ENCODE data around the gene KCTD1.

KCTD1 gene

DNA sequence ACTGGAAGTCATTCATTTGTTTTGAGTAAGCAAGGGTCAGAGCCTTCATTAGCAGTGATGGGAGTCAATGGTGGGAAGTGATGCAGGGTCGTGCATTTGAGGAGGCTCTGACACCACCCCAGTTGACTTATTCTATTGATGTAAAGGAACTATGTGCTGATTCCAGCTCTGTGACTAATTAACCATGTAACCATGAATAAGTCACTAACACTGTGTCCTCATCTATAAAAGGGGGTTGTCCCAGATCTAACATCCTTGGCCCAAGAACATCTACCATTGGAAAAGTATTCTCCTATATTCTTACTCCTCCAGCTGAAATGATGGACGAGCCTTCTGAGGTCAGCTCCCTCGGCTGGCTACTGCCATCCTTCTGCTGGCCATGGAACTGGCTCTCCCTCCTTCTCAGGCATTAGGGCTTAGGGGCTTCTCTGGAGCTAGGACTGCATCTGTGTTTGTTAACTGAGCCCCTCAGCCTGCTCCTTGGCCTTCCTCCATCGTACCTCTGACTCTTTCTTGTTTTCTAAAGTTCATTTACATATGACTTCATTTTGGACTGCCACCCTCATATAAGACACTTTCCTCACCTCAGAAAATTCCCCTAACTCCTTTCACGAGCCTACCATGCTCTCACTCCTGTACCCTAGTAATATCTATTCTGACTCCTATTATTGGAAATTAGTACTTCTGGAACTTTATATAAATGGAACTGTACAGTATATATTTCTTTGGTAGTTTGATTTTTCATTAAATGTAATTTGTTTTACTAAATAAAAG is 115.5 kb downstream of the KCTD1 start:
- Histone ChIP-seq H3K36me3 (replicated peaks in 1 of 2; ENCODE audit: control insufficient read depth in 2 of 2, insufficient read depth in 2 of 2, low read length in 2 of 2) (no peaks in the 10 kb centered on the region), H4K8ac (ENCODE audit: low read depth, low read length) (no peak overlapping the region), H3K4me1 (ENCODE audit: control insufficient read depth in 2 of 2, insufficient read depth in 1 of 2, low read depth in 1 of 2, low read length in 2 of 2) (peaks cover 0 to 3% of the 10 kb centered on the region in 2 donors), H3K4me2 (ENCODE audit: insufficient read depth, low read length, poor library complexity, severe bottlenecking) (no peak overlapping the region), H2AFZ (ENCODE audit: low read length) (no peak overlapping the region), H3K18ac (ENCODE audit: low read length) (no peak overlapping the region), H3K79me1 (ENCODE audit: low read depth, low read length) (no peaks in the 10 kb centered on the region), H2BK15ac (ENCODE audit: low read length) (no peak overlapping the region), H3K4me3 (ENCODE audit: low read length in 2 of 2) (no peak overlapping the region), H2BK120ac (ENCODE audit: low read depth, low read length) (no peak overlapping the region), H2BK12ac (ENCODE audit: low read length) (no peak overlapping the region), H2AK5ac (ENCODE audit: low read depth, low read length) (no peak overlapping the region), H3K9ac (ENCODE audit: low read depth, low read length, poor library complexity) (no peak overlapping the region), H3K23ac (ENCODE audit: low read depth, low read length, poor library complexity) (no peak overlapping the region), H3K27me3 (ENCODE audit: control insufficient read depth in 3 of 3, insufficient read depth in 3 of 3, low read depth in 1 of 3, low read length in 3 of 3) (peaks cover 0 to 15% (median 0%) of the 10 kb centered on the region in 3 experiments), H2BK5ac (ENCODE audit: low read length) (no peak overlapping the region), H3K4ac (ENCODE audit: low read length) (no peak overlapping the region), H3K14ac (ENCODE audit: low read length) (no peak overlapping the region), H3K27ac (replicated peaks; ENCODE audit: low read length) (no peak overlapping the region), H3K9me3 (replicated peaks in 1 of 2; ENCODE audit: control insufficient read depth in 2 of 2, insufficient read depth in 1 of 2, low read depth in 1 of 2, low read length in 2 of 2) (no peaks in the 10 kb centered on the region), H4K91ac (ENCODE audit: low read depth, low read length, poor library complexity) (no peak overlapping the region)
- WGBS, 2 donors (ENCODE audit: extremely low coverage in 2 of 2, insufficient read length in 2 of 2, insufficient replicate concordance in 1 of 2): no CpG with 5 or more reads among the region's 5 CpGs
- no peak for DNase-seq (ENCODE audit: low spot score)

DNA sequence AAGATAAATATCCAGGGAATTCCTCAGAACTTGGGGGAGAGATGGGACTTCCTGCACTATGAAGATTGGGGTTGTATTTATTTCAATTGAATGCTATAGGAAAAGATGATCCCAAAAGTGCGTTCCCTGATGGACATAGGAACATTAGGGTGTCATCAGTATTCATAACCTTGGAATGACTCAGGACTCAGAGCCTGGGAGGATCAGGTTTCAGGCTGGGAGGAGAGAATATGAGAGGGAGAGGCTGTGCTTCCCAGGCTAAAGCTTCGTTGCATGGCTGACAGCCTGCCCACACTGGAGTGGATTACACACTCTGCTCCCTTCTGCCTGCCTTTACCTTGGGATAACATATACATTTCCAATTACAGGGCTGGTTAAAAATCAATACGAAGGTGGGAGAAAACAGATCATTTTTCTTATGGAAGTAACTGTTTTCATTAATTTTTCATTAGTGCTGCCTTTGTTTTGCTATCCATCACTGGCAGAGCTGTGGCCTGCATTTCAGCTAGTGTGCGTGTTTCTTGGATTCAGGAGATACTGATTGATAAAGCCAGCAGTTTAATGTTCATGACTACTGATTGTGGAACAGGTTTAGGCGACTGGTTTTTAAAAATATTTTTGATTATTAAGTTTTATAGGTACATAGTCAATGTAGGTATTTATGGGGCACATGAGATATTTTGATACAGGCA is 118.7 kb downstream of the KCTD1 start:
- Histone ChIP-seq H4K8ac (ENCODE audit: low read depth, low read length) (no peak overlapping the region), H3K4me1 (ENCODE audit: control insufficient read depth in 2 of 2, insufficient read depth in 1 of 2, low read depth in 1 of 2, low read length in 2 of 2) (no peaks in the 10 kb centered on the region), H3K36me3 (replicated peaks in 1 of 2; ENCODE audit: control insufficient read depth in 2 of 2, insufficient read depth in 2 of 2, low read length in 2 of 2) (no peaks in the 10 kb centered on the region), H3K4me3 (ENCODE audit: low read length in 2 of 2) (no peak overlapping the region), H3K79me1 (ENCODE audit: low read depth, low read length) (no peaks in the 10 kb centered on the region), H4K91ac (ENCODE audit: low read depth, low read length, poor library complexity) (no peak overlapping the region), H3K4me2 (ENCODE audit: insufficient read depth, low read length, poor library complexity, severe bottlenecking) (no peak overlapping the region), H3K23ac (ENCODE audit: low read depth, low read length, poor library complexity) (no peak overlapping the region), H2BK5ac (ENCODE audit: low read length) (no peak overlapping the region), H3K4ac (ENCODE audit: low read length) (no peak overlapping the region), H3K18ac (ENCODE audit: low read length) (no peak overlapping the region), H3K9ac (ENCODE audit: low read depth, low read length, poor library complexity) (no peak overlapping the region), H2AFZ (ENCODE audit: low read length) (peak overlapping the region; percentile 74), H3K9me3 (replicated peaks in 1 of 2; ENCODE audit: control insufficient read depth in 2 of 2, insufficient read depth in 1 of 2, low read depth in 1 of 2, low read length in 2 of 2) (no peaks in the 10 kb centered on the region), H2BK12ac (ENCODE audit: low read length) (no peak overlapping the region), H3K14ac (ENCODE audit: low read length) (no peak overlapping the region), H2BK15ac (ENCODE audit: low read length) (no peak overlapping the region), H2AK5ac (ENCODE audit: low read depth, low read length) (no peak overlapping the region), H2BK120ac (ENCODE audit: low read depth, low read length) (no peak overlapping the region), H3K27me3 (ENCODE audit: control insufficient read depth in 3 of 3, insufficient read depth in 3 of 3, low read depth in 1 of 3, low read length in 3 of 3) (peaks cover 0 to 5% (median 0%) of the 10 kb centered on the region in 3 experiments), H3K27ac (replicated peaks; ENCODE audit: low read length) (no peak overlapping the region)
- DNase-seq (ENCODE audit: low spot score): no peak
- no CpG with 5 or more reads among the region's 5 CpGs for WGBS, 2 donors (ENCODE audit: extremely low coverage in 2 of 2, insufficient read length in 2 of 2, insufficient replicate concordance in 1 of 2)

DNA sequence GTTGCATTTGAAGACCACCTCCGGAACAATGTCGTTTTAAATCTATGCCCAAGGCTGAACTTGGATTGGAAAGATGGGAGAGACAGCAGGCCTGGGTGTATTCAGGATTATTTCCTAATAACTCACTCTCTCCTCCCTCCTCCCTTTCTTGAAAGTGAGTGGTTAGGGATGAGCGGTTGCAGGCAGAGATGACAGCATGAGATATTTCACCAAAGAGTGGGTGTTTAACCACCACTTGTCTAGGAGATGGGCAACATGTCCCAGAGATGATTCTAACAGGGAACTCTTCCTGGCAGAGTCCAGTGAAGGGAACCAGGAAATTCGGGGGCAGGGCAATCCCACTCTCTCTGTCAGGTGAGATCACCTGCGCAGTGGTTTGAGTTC is 123.2 kb downstream of the KCTD1 start:
- WGBS, 2 donors (ENCODE audit: extremely low coverage in 2 of 2, insufficient read length in 2 of 2, insufficient replicate concordance in 1 of 2): no CpG with 5 or more reads among the region's 5 CpGs
- Histone ChIP-seq H3K36me3 (replicated peaks in 1 of 2; ENCODE audit: control insufficient read depth in 2 of 2, insufficient read depth in 2 of 2, low read length in 2 of 2) (no peaks in the 10 kb centered on the region), H3K4me3 (ENCODE audit: low read length in 2 of 2) (no peak overlapping the region), H3K4me1 (ENCODE audit: control insufficient read depth in 2 of 2, insufficient read depth in 1 of 2, low read depth in 1 of 2, low read length in 2 of 2) (peaks cover 6 to 9% of the 10 kb centered on the region in 2 donors), H3K18ac (ENCODE audit: low read length) (no peak overlapping the region), H3K4me2 (ENCODE audit: insufficient read depth, low read length, poor library complexity, severe bottlenecking) (no peak overlapping the region), H2BK12ac (ENCODE audit: low read length) (no peak overlapping the region), H2BK15ac (ENCODE audit: low read length) (no peak overlapping the region), H3K27me3 (ENCODE audit: control insufficient read depth in 3 of 3, insufficient read depth in 3 of 3, low read depth in 1 of 3, low read length in 3 of 3) (peaks cover 0 to 18% (median 0%) of the 10 kb centered on the region in 3 experiments), H2BK5ac (ENCODE audit: low read length) (no peak overlapping the region), H3K27ac (replicated peaks; ENCODE audit: low read length) (no peak overlapping the region), H3K9me3 (replicated peaks in 1 of 2; ENCODE audit: control insufficient read depth in 2 of 2, insufficient read depth in 1 of 2, low read depth in 1 of 2, low read length in 2 of 2) (no peaks in the 10 kb centered on the region), H2AFZ (ENCODE audit: low read length) (no peak overlapping the region), H2AK5ac (ENCODE audit: low read depth, low read length) (no peak overlapping the region), H3K9ac (ENCODE audit: low read depth, low read length, poor library complexity) (no peak overlapping the region), H3K79me1 (ENCODE audit: low read depth, low read length) (no peaks in the 10 kb centered on the region), H3K23ac (ENCODE audit: low read depth, low read length, poor library complexity) (no peak overlapping the region), H4K91ac (ENCODE audit: low read depth, low read length, poor library complexity) (no peak overlapping the region), H3K4ac (ENCODE audit: low read length) (no peak overlapping the region), H4K8ac (ENCODE audit: low read depth, low read length) (no peak overlapping the region), H3K14ac (ENCODE audit: low read length) (no peak overlapping the region), H2BK120ac (ENCODE audit: low read depth, low read length) (no peak overlapping the region)
- no peak for DNase-seq (ENCODE audit: low spot score)

DNA sequence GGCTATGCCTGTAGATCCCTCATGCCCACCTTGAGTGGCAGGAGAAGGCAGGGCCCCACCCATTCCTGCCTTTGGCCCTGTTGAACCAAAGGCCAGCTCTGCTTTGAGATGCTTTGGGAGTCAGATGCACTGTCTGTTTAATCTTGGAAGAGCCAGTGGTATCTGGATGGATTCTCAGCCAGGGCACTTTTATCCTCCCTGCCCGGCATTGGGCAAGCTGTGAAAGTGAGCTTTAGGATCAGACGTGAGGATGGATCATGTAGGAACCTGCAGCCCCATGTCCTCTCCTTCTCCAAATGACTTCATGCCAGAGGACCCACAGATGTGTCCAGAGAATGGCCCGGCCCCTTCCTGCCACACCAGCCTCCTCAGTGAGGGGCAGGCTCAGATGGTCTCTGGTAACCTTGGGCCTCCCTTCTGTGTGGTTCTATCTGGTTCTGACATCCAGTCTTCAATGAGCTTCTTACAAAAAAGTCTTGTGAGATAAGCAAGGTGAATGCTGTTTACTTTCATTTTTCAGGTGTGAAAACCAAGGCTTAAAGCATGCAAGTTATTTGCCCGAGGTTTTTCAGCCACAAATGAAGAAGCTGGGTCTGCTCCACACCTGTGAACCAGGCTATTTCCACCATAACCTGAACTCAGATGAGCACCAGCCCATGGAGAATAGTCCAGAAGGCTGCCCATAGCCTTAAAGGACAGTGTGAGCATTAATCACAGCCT is 123.8 kb downstream of the KCTD1 start:
- Histone ChIP-seq H3K4ac (ENCODE audit: low read length) (no peak overlapping the region), H3K36me3 (replicated peaks in 1 of 2; ENCODE audit: control insufficient read depth in 2 of 2, insufficient read depth in 2 of 2, low read length in 2 of 2) (no peaks in the 10 kb centered on the region), H2BK12ac (ENCODE audit: low read length) (no peak overlapping the region), H3K9ac (ENCODE audit: low read depth, low read length, poor library complexity) (no peak overlapping the region), H2AFZ (ENCODE audit: low read length) (no peak overlapping the region), H3K4me2 (ENCODE audit: insufficient read depth, low read length, poor library complexity, severe bottlenecking) (no peak overlapping the region), H4K8ac (ENCODE audit: low read depth, low read length) (no peak overlapping the region), H3K27me3 (ENCODE audit: control insufficient read depth in 3 of 3, insufficient read depth in 3 of 3, low read depth in 1 of 3, low read length in 3 of 3) (peaks cover 0 to 18% (median 0%) of the 10 kb centered on the region in 3 experiments), H3K27ac (replicated peaks; ENCODE audit: low read length) (no peak overlapping the region), H4K91ac (ENCODE audit: low read depth, low read length, poor library complexity) (no peak overlapping the region), H3K4me3 (ENCODE audit: low read length in 2 of 2) (peak overlapping the region in 1 of 2 donors; percentile 9), H2BK15ac (ENCODE audit: low read length) (no peak overlapping the region), H3K79me1 (ENCODE audit: low read depth, low read length) (no peaks in the 10 kb centered on the region), H2BK120ac (ENCODE audit: low read depth, low read length) (no peak overlapping the region), H2BK5ac (ENCODE audit: low read length) (no peak overlapping the region), H2AK5ac (ENCODE audit: low read depth, low read length) (no peak overlapping the region), H3K18ac (ENCODE audit: low read length) (peak overlapping the region; percentile 11), H3K9me3 (replicated peaks in 1 of 2; ENCODE audit: control insufficient read depth in 2 of 2, insufficient read depth in 1 of 2, low read depth in 1 of 2, low read length in 2 of 2) (no peaks in the 10 kb centered on the region), H3K23ac (ENCODE audit: low read depth, low read length, poor library complexity) (no peak overlapping the region), H3K4me1 (ENCODE audit: control insufficient read depth in 2 of 2, insufficient read depth in 1 of 2, low read depth in 1 of 2, low read length in 2 of 2) (peaks cover 6 to 9% of the 10 kb centered on the region in 2 donors), H3K14ac (ENCODE audit: low read length) (no peak overlapping the region)
- no CpG with 5 or more reads among the region's 4 CpGs for WGBS, 2 donors (ENCODE audit: extremely low coverage in 2 of 2, insufficient read length in 2 of 2, insufficient replicate concordance in 1 of 2)
- DNase-seq (ENCODE audit: low spot score): no peak
